Subcutaneous adipose tissue (tissue), 4 donors: ENCODE measurements around the gene CCDC134. TPM values are rescaled to one million over a fixed set of nuclear protein-coding genes. Genes with fewer than 3 reads are reported as not detected.

ENCODE experiments used
- CTCF ChIP-seq: fragments of 450-650 bp; IDR thresholded peaks from one replicate; pipeline ENCODE4 v1.5.1; 2016; ENCODE audit warnings: low read depth, mild to moderate bottlenecking, control low read depth, antibody characterized with exemption, moderate library complexity
- total RNA-seq, 4 donors: library from RNA; depleted of rRNA; stranded (reverse); fragments of >200 nt; gene quantifications; one replicate each; pipeline ENCODE4 v1.1.0, GENCODE V29; 2016

The CCDC134 gene
- total RNA-seq, 4 donors from 2014 or later, result 0.98 to 5.1 (median 2.6) TPM

- no peak for TF ChIP-seq CTCF
Measured at GRCh38 chr22:41766476-41766875, 34.0 kb upstream of the CCDC134 start.

DNA sequence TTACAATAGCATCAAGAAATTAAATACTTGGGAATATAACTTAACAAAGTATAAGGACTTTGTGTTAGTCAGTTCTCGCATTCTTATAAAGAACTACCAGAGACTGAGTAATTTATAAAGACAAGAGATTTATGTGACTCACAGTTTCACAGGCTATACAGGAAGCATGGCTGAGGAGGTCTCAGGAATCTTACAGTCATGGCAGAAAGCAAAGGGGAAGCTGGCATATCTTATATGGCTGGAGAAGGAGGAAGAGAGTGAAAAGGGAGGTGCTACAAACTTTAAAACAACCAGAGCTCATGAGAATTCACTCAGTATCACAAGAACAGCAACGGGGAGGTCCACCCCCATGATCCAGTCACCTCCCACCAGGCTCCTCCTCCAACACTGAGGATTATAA, 32.0 kb upstream of the CCDC134 start:
- TF ChIP-seq CTCF, result no peak

DNA sequence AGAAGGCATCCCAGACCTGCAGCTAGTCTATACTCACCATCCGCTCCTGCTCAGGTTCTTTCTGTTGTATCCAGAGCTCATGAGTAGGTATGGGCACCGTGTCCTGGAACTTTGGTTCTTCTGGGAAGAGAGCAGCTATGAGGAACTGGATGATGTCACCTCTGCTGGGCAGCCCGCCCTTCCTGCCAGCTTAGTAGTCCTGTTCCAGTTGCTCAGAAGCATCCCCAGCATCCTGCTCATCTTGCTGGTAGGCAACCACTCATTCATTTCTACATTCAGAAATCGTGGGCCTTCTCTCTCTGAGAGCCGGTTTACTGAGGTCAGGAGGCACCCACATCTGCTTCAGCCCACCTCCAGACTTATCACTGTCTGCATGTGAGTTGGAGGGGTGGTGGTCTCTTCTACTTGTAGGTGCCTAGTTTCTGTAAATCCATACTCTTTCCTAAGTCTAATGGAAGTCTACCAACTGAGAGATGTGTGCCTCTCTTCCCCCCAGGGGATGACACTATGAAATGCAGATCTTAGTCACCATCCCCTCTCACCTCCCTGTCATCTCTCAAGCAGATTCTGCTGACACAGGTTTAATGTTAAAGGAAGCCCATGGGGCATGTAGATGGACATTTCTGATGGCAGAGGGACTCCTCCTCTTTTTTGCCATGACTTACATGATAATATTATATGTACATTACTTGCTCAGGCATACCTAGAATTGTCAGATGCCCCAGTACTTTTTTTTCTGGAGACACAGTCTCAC, 29.6 kb upstream of the CCDC134 start:
- no peak for TF ChIP-seq CTCF

DNA sequence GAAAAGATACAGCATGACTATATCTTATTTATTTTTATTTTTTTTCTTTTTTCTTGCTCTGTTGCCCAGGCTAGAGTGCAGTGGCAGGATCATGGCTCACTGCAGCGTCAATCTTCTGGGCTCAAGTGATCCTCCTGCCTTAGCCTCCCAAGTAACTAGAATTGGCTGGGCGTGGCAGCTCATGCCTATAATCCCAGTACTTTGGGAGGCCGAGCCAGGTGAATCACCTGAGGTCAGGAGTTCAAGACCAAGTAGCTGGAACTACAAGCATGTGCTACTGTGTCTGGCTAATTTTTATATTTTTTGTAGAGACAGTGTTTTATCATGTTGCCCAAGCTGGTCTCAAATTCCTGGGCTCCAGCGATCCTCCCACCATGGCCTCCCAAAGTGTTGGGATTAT, 28.3 kb upstream of the CCDC134 start:
- no peak for TF ChIP-seq CTCF

DNA sequence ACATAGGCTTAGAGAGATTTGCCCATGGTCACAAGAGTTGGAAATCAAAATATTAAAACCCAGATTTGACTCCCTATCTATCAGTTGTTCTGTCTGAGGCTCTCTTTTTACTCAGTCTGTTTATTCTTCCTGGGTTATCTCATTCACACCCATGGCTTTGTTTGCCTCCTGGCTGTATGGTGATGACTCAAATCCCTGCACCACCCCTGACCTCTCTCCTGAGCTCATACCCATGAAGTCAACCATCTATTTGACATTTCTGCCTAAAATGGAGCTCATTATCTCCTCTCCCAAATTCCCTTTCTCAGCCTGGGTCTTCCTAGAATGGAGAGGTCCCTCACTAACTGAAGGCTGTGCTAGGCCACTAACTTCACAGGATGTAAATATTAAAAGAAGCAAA, 27.8 kb upstream of the CCDC134 start:
- TF ChIP-seq CTCF, result no peak

GRCh38 chr22:41775338-41775737, 25.1 kb upstream of the CCDC134 start:
- TF ChIP-seq CTCF, result no peak

GRCh38 chr22:41775976-41776375, 24.5 kb upstream of the CCDC134 start:
- TF ChIP-seq CTCF, result no peak
